HepG2 (cell line): ENCODE measurements around the gene PLEKHG2. TPM values are rescaled to one million over a fixed set of nuclear protein-coding genes. Genes with fewer than 3 reads are reported as not detected.

ENCODE experiments used
- CREM ChIP-seq, 2 experiments: sonication (generic) in 1 of 2; formaldehyde crosslinking in 1 of 2; IDR thresholded peaks; 2 replicates each; pipeline versions ENCODE4 v1.4.0 to v1.6.1; 2016 to 2020; ENCODE audit warnings: antibody characterized with exemption in 1 of 2, mild to moderate bottlenecking in 1 of 2, missing genetic modification reagents in 1 of 2
- EEA1 ChIP-seq: sonication (generic); formaldehyde crosslinking; IDR thresholded peaks from 2 replicates; pipeline ENCODE4 v1.5.1; 2020; ENCODE audit warnings: mild to moderate bottlenecking, missing genetic modification reagents, borderline replicate concordance
- FOXM1 ChIP-seq: sonication (generic); formaldehyde crosslinking; IDR thresholded peaks from 2 replicates; pipeline ENCODE4 v1.5.0; 2020; ENCODE audit warnings: missing genetic modification reagents
- HNF4A ChIP-seq: sonication (generic); formaldehyde crosslinking; IDR thresholded peaks from 2 replicates; pipeline ENCODE4 v1.4.0; 2020; ENCODE audit warnings: missing genetic modification reagents
- ISL2 ChIP-seq: sonication (generic); formaldehyde crosslinking; IDR thresholded peaks from 2 replicates; pipeline ENCODE4 v1.5.0; 2020; ENCODE audit warnings: missing genetic modification reagents
- NR2F2 ChIP-seq: IDR thresholded peaks from 2 replicates; pipeline ENCODE4 v1.6.1; 2012; ENCODE audit warnings: low read depth, inconsistent platforms, borderline replicate concordance
- PCBP1 ChIP-seq: fragments of 200-400 bp; formaldehyde crosslinking; IDR thresholded peaks from 2 replicates; pipeline ENCODE4 v1.6.1; 2017; ENCODE audit warnings: mild to moderate bottlenecking, low read depth, low read length, borderline replicate concordance
- POLR2A ChIP-seq, 2 experiments: IDR thresholded peaks; 2 replicates each; pipeline ENCODE4 v1.6.1; 2011; ENCODE audit warnings: low read depth in 2 of 2, low read length in 2 of 2, mild to moderate bottlenecking in 1 of 2, moderate library complexity in 1 of 2; ENCODE audit not compliant: insufficient read depth in 1 of 2
- TARDBP ChIP-seq: sonication (generic); formaldehyde crosslinking; IDR thresholded peaks from 2 replicates; pipeline ENCODE4 v1.8.0; 2022; ENCODE audit warnings: mild to moderate bottlenecking, missing genetic modification reagents
- ZFP90 ChIP-seq: sonication (generic); formaldehyde crosslinking; IDR thresholded peaks from 2 replicates; pipeline ENCODE4 v1.8.0; 2022; ENCODE audit warnings: missing genetic modification reagents, mild to moderate bottlenecking, inconsistent platforms, borderline replicate concordance
- ZNF124 ChIP-seq: sonication (generic); formaldehyde crosslinking; IDR thresholded peaks from 2 replicates; pipeline ENCODE4 v1.4.0; 2020; ENCODE audit warnings: missing genetic modification reagents
- ZNF235 ChIP-seq: sonication (generic); formaldehyde crosslinking; IDR thresholded peaks from 2 replicates; pipeline ENCODE4 v1.8.1; 2023; ENCODE audit warnings: mild to moderate bottlenecking, missing genetic modification reagents, borderline replicate concordance
- ZNF652 ChIP-seq: IDR thresholded peaks from 2 replicates; pipeline ENCODE4 v1.6.1; 2016; ENCODE audit warnings: low read depth, borderline replicate concordance
- ZNF670 ChIP-seq: sonication (generic); formaldehyde crosslinking; IDR thresholded peaks from 2 replicates; pipeline ENCODE4 v1.8.0; 2022; ENCODE audit warnings: mild to moderate bottlenecking, missing genetic modification reagents, borderline replicate concordance
- ZNF839 ChIP-seq: sonication (generic); formaldehyde crosslinking; IDR thresholded peaks from 2 replicates; pipeline ENCODE4 v1.4.0; 2020; ENCODE audit warnings: missing genetic modification reagents, mild to moderate bottlenecking, borderline replicate concordance
- ZNF878 ChIP-seq: sonication (generic); formaldehyde crosslinking; IDR thresholded peaks from 2 replicates; pipeline ENCODE4 v1.8.1; 2023; ENCODE audit warnings: mild to moderate bottlenecking, missing genetic modification reagents, moderate library complexity
- polyA plus RNA-seq, 8 experiments: library from polyadenylated mRNA; depleted of rRNA in 3 of 8; stranded (reverse) in 7 of 8; unstranded in 1 of 8; fragments of >200 nt; fragmentation: Illumina TruSeq in 4 of 8; extraction: Trizol in 4 of 8; gene quantifications; 2 replicates each; pipeline versions ENCODE4 v1.2.1 to v1.2.3, GENCODE V29; 2011 to 2016; ENCODE audit warnings: low read depth in 4 of 8, missing spikeins in 1 of 8, mixed read lengths in 1 of 8; ENCODE audit not compliant: insufficient read depth in 1 of 8
- total RNA-seq, 5 experiments: library from RNA; depleted of rRNA; stranded (reverse); fragments of >200 nt; fragmentation: Illumina TruSeq; extraction: Trizol; gene quantifications; 2 replicates each; pipeline ENCODE4 v1.2.3, GENCODE V29; 2016; ENCODE audit warnings: low read depth in 1 of 5
- TF ChIP-seq, protein P1 (sequence below): sonication (generic); formaldehyde crosslinking; IDR thresholded peaks from 2 replicates; pipeline ENCODE4 v1.8.0; 2022; ENCODE audit warnings: missing genetic modification reagents, mild to moderate bottlenecking, moderate library complexity, borderline replicate concordance
- TF ChIP-seq, protein P2 (sequence below): sonication (generic); formaldehyde crosslinking; IDR thresholded peaks from 2 replicates; pipeline ENCODE4 v1.4.0; 2020; ENCODE audit warnings: missing genetic modification reagents, borderline replicate concordance
- TF ChIP-seq, protein P3 (sequence below): sonication (generic); formaldehyde crosslinking; IDR thresholded peaks from 2 replicates; pipeline ENCODE4 v1.8.0; 2022; ENCODE audit warnings: missing genetic modification reagents, low read depth, mild to moderate bottlenecking, borderline replicate concordance
- TF ChIP-seq, protein P4 (sequence below): sonication (generic); formaldehyde crosslinking; IDR thresholded peaks from 2 replicates; pipeline ENCODE4 v1.5.0; 2020; ENCODE audit warnings: mild to moderate bottlenecking, missing genetic modification reagents, borderline replicate concordance
- TF ChIP-seq, protein P5 (sequence below): sonication (generic); formaldehyde crosslinking; IDR thresholded peaks from 2 replicates; pipeline ENCODE4 v1.4.0; 2020; ENCODE audit warnings: mild to moderate bottlenecking, missing genetic modification reagents

PLEKHG2 gene
- total and polyA plus RNA-seq, 2 of the 13 experiments (the other 11 are each of a cell fraction or from before 2014, with no cell fraction given): 3.6 to 6.8 TPM

DNA sequence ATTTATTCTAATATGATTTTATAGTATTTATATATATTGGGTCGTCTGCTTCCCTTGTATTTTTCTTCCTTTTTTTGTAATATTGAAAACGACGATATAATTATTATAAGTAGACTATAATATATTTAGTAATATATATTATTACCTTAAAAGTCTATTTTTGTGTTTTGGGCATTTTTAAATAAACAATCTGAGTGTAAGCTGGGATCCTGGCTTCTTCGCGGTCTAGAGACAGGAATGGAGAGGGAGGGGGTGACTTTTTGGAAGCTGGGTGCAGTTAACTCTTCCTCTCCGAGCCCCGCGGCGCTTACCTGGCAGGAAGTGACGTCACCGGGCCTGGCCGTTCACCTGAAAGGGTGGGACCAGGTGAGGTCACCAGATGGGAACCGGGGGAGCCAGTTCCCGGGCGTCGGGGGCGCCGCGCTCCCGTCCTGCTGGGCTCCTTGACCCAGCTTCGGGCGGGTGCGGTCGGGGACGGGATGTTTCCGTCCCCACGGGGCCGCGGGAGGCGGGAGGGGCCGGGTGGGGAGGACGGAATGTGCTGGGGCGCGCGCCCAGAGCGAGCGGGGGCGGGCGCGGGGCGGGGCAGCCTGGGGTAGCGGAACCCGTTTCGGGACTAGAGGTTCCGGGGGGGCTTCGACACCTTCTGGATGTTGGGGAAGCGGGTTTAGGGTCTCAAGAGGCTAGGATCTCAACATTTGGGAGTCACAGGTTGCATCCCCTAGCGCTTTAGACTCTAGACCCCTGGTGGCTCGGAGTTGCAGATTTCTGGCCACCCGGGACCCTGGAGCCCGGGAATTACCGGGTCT lies 3.1 kb upstream of the PLEKHG2 start (continued):
- no peak for TF ChIP-seq ISL2
- TF ChIP-seq, protein P1, sequence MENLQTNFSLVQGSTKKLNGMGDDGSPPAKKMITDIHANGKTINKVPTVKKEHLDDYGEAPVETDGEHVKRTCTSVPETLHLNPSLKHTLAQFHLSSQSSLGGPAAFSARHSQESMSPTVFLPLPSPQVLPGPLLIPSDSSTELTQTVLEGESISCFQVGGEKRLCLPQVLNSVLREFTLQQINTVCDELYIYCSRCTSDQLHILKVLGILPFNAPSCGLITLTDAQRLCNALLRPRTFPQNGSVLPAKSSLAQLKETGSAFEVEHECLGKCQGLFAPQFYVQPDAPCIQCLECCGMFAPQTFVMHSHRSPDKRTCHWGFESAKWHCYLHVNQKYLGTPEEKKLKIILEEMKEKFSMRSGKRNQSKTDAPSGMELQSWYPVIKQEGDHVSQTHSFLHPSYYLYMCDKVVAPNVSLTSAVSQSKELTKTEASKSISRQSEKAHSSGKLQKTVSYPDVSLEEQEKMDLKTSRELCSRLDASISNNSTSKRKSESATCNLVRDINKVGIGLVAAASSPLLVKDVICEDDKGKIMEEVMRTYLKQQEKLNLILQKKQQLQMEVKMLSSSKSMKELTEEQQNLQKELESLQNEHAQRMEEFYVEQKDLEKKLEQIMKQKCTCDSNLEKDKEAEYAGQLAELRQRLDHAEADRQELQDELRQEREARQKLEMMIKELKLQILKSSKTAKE (CRISPR knock-in tag): no peak
- TF ChIP-seq POLR2A (IDR thresholded peaks at IDR 0.05; ENCODE audit: insufficient read depth in 1 of 2, low read depth in 2 of 2, low read length in 2 of 2): peak; percentile 45 to 83; a peak in 3 of 4 replicates
- peak; percentile 49; the same call in 1 of the 2 replicates for TF ChIP-seq TARDBP
- TF ChIP-seq ZNF124 (CRISPR knock-in tag): peak; percentile 8; the same call in 1 of the 2 replicates
- TF ChIP-seq, protein P2, sequence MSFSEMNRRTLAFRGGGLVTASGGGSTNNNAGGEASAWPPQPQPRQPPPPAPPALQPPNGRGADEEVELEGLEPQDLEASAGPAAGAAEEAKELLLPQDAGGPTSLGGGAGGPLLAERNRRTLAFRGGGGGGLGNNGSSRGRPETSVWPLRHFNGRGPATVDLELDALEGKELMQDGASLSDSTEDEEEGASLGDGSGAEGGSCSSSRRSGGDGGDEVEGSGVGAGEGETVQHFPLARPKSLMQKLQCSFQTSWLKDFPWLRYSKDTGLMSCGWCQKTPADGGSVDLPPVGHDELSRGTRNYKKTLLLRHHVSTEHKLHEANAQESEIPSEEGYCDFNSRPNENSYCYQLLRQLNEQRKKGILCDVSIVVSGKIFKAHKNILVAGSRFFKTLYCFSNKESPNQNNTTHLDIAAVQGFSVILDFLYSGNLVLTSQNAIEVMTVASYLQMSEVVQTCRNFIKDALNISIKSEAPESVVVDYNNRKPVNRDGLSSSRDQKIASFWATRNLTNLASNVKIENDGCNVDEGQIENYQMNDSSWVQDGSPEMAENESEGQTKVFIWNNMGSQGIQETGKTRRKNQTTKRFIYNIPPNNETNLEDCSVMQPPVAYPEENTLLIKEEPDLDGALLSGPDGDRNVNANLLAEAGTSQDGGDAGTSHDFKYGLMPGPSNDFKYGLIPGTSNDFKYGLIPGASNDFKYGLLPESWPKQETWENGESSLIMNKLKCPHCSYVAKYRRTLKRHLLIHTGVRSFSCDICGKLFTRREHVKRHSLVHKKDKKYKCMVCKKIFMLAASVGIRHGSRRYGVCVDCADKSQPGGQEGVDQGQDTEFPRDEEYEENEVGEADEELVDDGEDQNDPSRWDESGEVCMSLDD (CRISPR knock-in tag): no peak
- peak; percentile 89 for TF ChIP-seq CREM (IDR thresholded peaks at IDR 0.05)
- TF ChIP-seq CREM (CRISPR knock-in tag; IDR thresholded peaks at IDR 0.05): peak; percentile 45; the same call in 1 of the 2 replicates
- no peak for TF ChIP-seq ZNF878 (CRISPR knock-in tag)
- TF ChIP-seq EEA1 (CRISPR knock-in tag): no peak
- TF ChIP-seq, protein P3, sequence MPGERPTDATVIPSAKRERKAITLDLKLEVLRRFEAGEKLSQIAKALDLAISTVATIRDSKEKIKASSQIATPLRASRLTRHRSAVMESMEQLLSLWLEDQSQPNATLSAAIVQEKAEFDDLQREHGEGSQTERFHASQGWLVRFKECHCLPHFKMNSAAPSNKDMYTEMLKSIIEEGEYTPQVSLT (CRISPR knock-in tag): no peak
- no peak for TF ChIP-seq ZNF235 (CRISPR knock-in tag)
- TF ChIP-seq NR2F2: peak; percentile 44; the same call in 1 of the 2 replicates
- TF ChIP-seq, protein P4, sequence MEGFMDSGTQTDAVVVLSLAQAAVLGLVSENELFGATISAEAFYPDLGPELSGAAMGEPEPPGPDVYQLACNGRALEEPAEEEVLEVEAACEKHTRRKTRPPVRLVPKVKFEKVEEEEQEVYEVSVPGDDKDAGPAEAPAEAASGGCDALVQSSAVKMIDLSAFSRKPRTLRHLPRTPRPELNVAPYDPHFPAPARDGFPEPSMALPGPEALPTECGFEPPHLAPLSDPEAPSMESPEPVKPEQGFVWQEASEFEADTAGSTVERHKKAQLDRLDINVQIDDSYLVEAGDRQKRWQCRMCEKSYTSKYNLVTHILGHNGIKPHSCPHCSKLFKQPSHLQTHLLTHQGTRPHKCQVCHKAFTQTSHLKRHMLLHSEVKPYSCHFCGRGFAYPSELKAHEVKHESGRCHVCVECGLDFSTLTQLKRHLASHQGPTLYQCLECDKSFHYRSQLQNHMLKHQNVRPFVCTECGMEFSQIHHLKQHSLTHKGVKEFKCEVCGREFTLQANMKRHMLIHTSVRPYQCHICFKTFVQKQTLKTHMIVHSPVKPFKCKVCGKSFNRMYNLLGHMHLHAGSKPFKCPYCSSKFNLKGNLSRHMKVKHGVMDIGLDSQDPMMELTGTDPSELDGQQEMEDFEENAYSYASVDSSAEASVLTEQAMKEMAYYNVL (CRISPR knock-in tag): no peak
- TF ChIP-seq ZNF652: peak; percentile 71
- no peak for TF ChIP-seq ZNF839
- no peak for TF ChIP-seq PCBP1
- TF ChIP-seq ZFP90: no peak
- no peak for TF ChIP-seq HNF4A (CRISPR knock-in tag)
- TF ChIP-seq, protein P5, sequence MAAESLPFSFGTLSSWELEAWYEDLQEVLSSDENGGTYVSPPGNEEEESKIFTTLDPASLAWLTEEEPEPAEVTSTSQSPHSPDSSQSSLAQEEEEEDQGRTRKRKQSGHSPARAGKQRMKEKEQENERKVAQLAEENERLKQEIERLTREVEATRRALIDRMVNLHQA: no peak
- TF ChIP-seq ZNF670: peak; percentile 25; the same call in 1 of the 2 replicates
- TF ChIP-seq FOXM1 (CRISPR knock-in tag): no peak
